ENCODE data around the gene POGLUT3. TPM values are rescaled to one million over a fixed set of nuclear protein-coding genes. Genes with fewer than 3 reads are reported as not detected.

Gene POGLUT3
- total RNA-seq, 3 donors from 2014 or later: 4.8 to 6.2 (median 5.5) TPM

DNA sequence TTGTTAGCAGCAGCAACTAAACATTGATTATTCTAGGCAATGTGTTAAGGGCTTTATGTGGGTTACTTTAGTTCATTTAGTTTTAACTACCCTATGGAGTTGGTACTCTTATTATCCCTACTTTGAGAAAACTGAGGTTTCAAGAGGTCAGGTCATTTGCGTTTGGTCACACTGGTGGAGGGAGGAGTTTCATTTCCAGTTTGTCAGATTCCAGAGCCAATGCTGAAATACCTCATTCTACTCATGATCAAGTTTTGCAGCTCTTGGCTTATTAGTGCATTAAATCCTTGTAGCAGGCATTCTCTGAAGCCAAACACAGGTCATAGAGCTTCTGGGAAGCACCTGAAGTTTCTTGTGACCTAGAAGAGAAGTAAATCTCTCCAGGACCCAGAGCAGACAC is 24.1 kb upstream of the POGLUT3 start:
- Mint-ChIP-seq H3K4me3 (no peak overlapping the region), H3K27me3 (ENCODE audit: low read depth) (peaks cover 3% of the 10 kb centered on the region), H3K36me3 (ENCODE audit: insufficient read depth) (no peaks in the 10 kb centered on the region), H3K9me3 (no peaks in the 10 kb centered on the region), H3K4me1 (ENCODE audit: low read depth) (no peaks in the 10 kb centered on the region)
- DNase-seq: no peak
- ATAC-seq: no peak

DNA sequence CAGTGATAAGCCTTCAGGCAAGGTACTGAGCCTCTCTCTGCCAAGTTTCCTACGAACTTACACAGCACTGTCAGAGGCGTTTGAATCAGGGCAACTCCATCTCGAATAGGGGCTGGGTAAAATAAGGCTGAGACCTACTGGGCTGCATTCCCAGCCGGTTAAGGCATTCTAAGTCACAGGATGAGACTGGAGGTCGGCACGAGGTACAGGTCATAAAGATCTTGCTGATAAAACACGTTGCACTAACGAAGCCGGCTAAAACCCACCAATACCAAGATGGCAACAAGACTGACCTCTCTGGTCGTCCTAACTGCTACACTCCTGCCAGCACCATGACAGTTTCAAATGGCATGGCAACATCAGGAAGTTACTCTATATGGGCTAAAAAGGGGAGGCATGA is 20.4 kb upstream of the POGLUT3 start:
- no peak for DNase-seq
- no peak for ATAC-seq
- H3K4me1 Mint-ChIP-seq (ENCODE audit: low read depth): no peaks in the 10 kb centered on the region
- H3K9me3 Mint-ChIP-seq: no peaks in the 10 kb centered on the region
- H3K36me3 Mint-ChIP-seq (ENCODE audit: insufficient read depth): peaks cover 8% of the 10 kb centered on the region
- H3K4me3 Mint-ChIP-seq: no peak overlapping the region
- peaks cover 3% of the 10 kb centered on the region for H3K27me3 Mint-ChIP-seq (ENCODE audit: low read depth)

DNA sequence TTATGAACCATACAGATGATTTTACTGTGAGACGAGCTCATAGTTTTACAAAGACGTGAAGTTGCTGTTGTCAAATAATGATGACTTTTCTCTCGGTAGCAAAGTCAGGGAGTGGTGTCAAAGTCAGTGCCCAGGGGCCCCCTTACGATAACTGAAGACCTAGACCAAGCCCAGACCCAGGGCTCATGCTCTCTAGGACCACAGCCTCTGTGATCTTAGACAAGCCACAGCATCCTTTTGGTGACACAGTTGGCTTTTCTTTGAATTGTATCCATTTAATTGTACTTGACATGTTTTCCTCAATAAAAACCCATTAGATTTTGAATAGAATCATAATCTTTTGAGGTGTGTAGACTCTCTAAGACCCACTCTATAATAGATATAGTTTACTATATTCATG is 17.9 kb upstream of the POGLUT3 start:
- peaks cover 8% of the 10 kb centered on the region for H3K36me3 Mint-ChIP-seq (ENCODE audit: insufficient read depth)
- no peak for ATAC-seq
- H3K4me1 Mint-ChIP-seq (ENCODE audit: low read depth): no peaks in the 10 kb centered on the region
- DNase-seq: no peak
- peaks cover 3% of the 10 kb centered on the region for H3K27me3 Mint-ChIP-seq (ENCODE audit: low read depth)
- no peak overlapping the region for H3K4me3 Mint-ChIP-seq
- H3K9me3 Mint-ChIP-seq: no peaks in the 10 kb centered on the region

DNA sequence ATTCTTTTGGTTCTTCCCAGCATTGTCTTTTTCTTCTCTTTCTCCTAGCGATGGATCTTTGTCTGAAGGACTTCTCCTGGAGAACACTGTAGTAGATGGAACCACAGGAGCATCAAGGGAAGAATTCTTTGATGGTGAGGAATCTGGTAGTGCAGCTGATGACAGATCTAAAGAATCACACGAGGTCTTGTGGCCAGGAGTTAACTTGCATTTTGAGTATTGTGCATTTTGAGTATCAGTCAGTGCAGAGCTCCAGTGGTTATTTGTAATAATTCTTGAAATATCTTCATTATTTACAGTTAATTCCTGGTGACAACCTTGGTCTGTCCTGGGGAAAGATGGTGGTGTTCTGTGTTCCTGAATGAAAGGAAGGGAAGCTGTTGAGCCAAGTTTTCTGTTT is 14.5 kb upstream of the POGLUT3 start:
- H3K4me1 Mint-ChIP-seq (ENCODE audit: low read depth): no peaks in the 10 kb centered on the region
- DNase-seq (no peak), ATAC-seq (no peak)
- no peaks in the 10 kb centered on the region for H3K9me3 Mint-ChIP-seq
- no peak overlapping the region for H3K4me3 Mint-ChIP-seq
- no peaks in the 10 kb centered on the region for H3K27me3 Mint-ChIP-seq (ENCODE audit: low read depth)
- H3K36me3 Mint-ChIP-seq (ENCODE audit: insufficient read depth): peaks cover 8% of the 10 kb centered on the region

DNA sequence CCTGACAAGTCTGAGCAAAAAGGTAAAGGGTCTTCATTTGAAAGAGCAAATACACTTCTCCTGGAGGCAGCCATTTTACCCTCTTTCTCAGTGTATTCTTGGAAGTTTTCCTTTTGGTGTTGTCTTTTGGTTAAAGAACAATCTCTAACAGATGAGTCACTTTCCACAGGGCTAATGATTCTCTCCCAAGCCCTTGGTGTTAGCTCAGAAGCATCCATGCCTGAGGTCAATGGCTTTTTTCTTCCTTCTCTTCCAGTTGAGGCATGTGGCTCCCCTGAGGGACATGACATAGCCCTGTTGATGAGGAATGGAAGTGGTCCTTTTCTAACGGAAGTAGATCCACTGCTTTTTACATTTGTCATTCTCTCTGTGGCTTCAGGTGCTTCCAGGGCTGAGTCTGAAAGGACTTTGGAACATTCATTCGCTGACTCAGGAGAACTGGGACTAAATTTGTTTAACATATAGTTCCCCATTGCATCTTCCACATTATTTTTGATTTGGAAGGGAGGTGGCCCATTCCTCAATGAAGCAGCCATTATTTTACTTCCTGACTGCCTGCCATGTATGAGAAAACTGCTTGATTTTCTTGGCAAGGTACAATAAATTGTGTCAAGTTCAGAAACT is 13.8 kb upstream of the POGLUT3 start:
- no peaks in the 10 kb centered on the region for H3K27me3 Mint-ChIP-seq (ENCODE audit: low read depth)
- peaks cover 8% of the 10 kb centered on the region for H3K36me3 Mint-ChIP-seq (ENCODE audit: insufficient read depth)
- DNase-seq: no peak
- H3K9me3 Mint-ChIP-seq: no peaks in the 10 kb centered on the region
- ATAC-seq: no peak
- no peak overlapping the region for H3K4me3 Mint-ChIP-seq
- H3K4me1 Mint-ChIP-seq (ENCODE audit: low read depth): no peaks in the 10 kb centered on the region

DNA sequence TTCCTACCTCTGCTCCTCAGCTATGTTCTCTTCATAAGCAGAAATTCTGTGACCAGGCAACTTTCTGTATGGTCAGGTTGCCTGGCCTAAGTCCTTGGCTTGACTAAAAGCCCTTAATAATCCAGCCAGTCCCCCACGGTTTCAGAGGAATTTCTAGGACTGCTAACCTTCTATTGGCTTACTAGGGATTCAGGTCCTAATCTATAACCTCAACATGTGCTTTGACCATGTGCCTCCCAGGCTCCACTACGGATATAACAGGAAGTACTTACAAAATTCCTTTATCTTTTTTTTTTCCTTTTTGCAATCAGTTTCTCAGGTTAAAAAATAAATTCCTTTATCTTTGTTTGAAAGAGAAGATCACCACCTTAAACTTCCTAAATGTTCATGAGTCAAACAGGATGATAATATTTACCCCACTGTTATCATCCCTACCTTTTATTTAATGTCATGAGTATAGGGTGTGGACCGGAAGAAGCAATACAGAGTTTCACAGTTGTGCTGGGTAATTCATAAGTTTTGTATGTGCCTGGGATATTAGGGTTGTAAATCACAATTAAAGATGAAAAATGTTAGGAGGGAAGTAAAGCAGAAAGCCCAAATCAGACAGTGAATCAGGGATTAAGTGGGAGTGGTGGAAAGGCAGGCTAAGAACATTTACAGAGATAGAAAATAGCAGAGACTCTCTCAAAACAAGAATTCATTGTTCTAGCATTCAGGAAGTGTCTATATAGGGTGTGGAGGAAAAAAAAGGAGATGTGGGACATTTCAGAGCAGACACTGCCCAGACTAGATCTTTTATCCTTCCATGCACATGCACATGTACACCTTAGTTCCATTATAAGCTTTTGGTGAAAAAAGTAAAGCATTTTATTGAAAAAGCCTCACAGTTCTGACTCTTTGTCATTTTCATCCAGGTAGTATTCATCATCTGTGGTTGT is 10.7 kb upstream of the POGLUT3 start:
- ATAC-seq (no peak), DNase-seq (no peak)
- H3K9me3 Mint-ChIP-seq: no peaks in the 10 kb centered on the region
- H3K36me3 Mint-ChIP-seq (ENCODE audit: insufficient read depth): peaks cover 2% of the 10 kb centered on the region
- no peak overlapping the region for H3K4me3 Mint-ChIP-seq
- no peaks in the 10 kb centered on the region for H3K27me3 Mint-ChIP-seq (ENCODE audit: low read depth)
- H3K4me1 Mint-ChIP-seq (ENCODE audit: low read depth): no peaks in the 10 kb centered on the region

DNA sequence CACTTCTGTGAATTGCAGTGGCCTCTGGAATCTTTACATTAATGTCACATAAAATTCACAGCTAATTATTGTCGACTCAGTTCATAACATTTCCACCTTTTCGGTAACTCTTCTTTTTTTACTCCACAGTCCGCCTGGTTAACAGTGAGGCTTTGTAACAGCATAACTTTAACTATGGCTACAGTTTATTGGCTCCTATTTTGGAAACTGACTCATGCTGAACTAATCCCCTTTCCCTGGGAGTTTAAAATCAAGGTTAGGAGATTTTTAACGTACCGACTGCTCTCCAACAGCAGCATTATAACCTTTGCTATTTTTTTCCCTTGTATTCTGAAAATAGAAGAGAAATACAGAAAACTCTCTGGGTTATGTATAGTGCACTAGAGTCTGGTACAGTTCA is 3.2 kb upstream of the POGLUT3 start:
- DNase-seq: no peak
- H3K4me1 Mint-ChIP-seq (ENCODE audit: low read depth): peaks cover 14% of the 10 kb centered on the region
- no peaks in the 10 kb centered on the region for H3K36me3 Mint-ChIP-seq (ENCODE audit: insufficient read depth)
- no peaks in the 10 kb centered on the region for H3K27me3 Mint-ChIP-seq (ENCODE audit: low read depth)
- no peaks in the 10 kb centered on the region for H3K9me3 Mint-ChIP-seq
- H3K4me3 Mint-ChIP-seq: no peak overlapping the region
- no peak for ATAC-seq

DNA sequence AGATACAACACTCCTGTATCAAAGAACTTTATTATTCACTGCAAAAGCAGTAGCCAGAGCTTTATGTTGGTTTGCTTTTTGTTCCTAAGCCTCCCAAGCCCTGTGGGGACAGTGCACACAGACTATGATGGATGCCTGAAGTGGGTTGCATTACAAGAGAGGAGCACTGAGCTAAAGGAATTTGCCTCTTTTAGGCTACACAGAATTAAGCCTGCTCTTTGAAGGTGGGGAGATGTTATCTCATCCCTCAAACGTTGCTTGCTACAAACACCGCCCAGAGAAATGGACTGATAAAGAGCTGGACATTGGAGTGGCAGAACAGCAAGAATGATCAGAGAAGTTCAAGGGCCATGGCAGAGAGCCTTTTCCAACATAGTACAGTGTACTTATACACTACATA is 2.5 kb upstream of the POGLUT3 start:
- Mint-ChIP-seq H3K36me3 (ENCODE audit: insufficient read depth) (no peaks in the 10 kb centered on the region), H3K9me3 (no peaks in the 10 kb centered on the region), H3K27me3 (ENCODE audit: low read depth) (no peaks in the 10 kb centered on the region), H3K4me3 (no peak overlapping the region), H3K4me1 (ENCODE audit: low read depth) (peaks cover 18% of the 10 kb centered on the region)
- DNase-seq (no peak), ATAC-seq (no peak)

DNA sequence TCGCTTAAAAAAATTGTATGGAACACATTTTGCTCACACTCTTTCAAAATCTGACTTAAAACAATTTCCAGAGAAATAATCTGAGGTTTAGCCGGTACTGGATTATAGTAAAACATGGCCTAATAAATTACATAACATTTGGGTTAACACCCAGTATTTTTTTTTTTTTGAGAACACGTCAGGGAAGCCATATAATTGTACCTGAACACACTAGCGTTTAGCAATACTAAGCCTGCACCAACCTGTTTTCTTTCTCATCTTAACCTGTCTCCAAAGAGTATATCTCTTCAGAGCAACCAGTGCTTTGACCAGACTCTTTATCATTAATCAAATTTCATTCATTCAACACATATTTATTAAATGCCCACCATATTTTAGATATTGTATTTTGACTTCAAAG is 2.0 kb upstream of the POGLUT3 start:
- H3K27me3 Mint-ChIP-seq (ENCODE audit: low read depth): no peaks in the 10 kb centered on the region
- H3K9me3 Mint-ChIP-seq: no peaks in the 10 kb centered on the region
- H3K4me3 Mint-ChIP-seq: peak overlapping the region; percentile 11
- no peaks in the 10 kb centered on the region for H3K36me3 Mint-ChIP-seq (ENCODE audit: insufficient read depth)
- DNase-seq (no peak), ATAC-seq (no peak)
- H3K4me1 Mint-ChIP-seq (ENCODE audit: low read depth): peaks cover 20% of the 10 kb centered on the region

DNA sequence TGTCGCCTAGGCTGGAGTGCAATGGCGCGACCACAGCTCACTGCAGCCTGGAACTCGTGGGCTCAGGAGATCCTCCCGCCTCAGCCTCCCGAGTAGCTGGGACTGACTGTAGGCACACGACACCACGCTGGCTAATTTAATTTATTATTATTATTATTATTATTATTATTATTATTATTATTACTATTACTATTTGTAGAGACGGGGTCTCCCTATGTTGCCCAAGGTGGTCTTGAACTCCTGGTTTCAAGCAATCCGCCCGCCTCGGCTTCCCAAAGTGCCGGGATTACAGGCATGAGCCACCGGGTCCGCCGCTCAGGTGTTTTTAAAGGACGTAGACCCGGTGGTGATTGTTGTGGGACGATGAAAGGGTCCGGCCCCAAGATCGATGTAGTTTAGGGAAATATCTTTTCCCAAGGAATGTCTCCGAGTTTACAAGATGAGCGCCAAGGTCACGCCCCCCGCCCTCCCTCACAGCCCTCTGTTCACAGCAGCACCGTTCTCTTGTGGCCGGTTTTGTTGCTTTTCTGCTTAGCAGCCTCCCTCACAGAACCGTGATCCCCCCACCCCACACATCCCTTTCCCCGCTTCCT is 728 bp upstream of the POGLUT3 start:
- H3K36me3 Mint-ChIP-seq (ENCODE audit: insufficient read depth): no peaks in the 10 kb centered on the region
- H3K27me3 Mint-ChIP-seq (ENCODE audit: low read depth): no peaks in the 10 kb centered on the region
- no peaks in the 10 kb centered on the region for H3K9me3 Mint-ChIP-seq
- H3K4me3 Mint-ChIP-seq: peak overlapping the region; percentile 81
- ATAC-seq: no peak
- H3K4me1 Mint-ChIP-seq (ENCODE audit: low read depth): peaks cover 21% of the 10 kb centered on the region
- no peak for DNase-seq

DNA sequence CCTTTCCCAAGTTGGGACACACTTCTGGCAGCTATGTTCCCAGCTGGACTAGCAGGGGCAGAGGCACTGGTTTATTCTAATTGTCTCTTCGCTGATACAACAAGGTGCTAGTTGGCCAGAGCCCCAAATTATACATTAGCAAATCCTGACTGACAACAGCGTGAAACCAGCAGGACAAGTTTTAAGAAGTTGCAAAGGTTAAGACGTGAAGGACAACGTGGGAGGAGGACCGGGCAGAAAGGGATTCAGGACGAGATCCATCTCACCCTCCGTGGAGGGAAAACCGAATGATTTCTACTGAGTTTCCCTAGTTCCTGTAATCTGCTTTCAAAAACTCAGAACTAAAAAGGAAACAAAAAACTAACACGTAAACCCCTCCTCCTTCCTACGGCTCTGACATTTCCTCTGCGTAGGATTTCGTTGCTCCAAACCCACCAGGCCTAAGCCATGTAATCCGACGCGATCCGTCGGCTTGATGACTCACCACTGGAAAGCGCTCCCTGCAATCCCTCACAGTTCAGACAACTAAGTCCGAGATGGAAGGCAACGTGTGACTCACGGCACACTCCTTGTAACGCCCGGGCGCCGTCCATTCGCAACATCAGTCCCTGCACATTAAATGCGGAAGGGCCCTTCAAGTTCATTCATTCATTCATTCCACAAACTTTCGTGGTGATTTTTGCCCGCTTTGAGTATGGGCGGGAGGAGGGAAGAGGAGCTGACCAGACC is 703 bp downstream of the POGLUT3 start:
- peak; percentile 83 to 87 for ATAC-seq
- Mint-ChIP-seq H3K9me3 (no peaks in the 10 kb centered on the region), H3K36me3 (ENCODE audit: insufficient read depth) (no peaks in the 10 kb centered on the region), H3K4me1 (ENCODE audit: low read depth) (peaks cover 21% of the 10 kb centered on the region), H3K4me3 (peak overlapping the region; percentile 99), H3K27me3 (ENCODE audit: low read depth) (no peaks in the 10 kb centered on the region)
- DNase-seq: peak; percentile 52

DNA sequence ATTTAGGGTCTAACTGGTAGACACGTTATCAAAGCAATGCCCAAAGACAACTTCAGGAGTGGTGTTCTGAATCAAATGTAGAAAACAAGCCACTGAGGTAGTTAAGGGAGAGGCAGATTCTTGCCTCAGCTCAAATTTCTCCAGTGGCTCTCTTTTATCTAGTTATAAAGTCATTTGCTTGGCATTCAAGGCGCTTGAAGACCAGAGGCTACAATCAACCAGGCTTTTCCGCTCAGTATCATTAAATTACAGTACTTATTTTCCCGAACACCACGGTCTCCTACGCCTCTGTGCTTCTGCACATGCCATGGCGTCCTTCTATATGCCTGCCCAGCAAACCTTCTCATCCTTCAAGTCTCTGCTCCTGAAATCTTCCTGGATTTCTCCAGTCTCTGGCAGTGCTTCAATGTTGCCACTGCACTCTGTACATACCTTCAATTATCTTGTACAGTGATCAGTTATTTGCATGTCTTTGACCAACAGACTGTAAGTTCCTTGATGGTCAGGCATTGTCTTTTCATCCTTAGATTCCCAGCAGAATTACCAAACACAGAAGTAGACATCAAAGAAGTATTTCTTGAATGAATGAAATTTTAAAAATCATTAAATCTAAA is 1.4 kb downstream of the POGLUT3 start:
- Mint-ChIP-seq H3K4me1 (ENCODE audit: low read depth) (peaks cover 24% of the 10 kb centered on the region), H3K36me3 (ENCODE audit: insufficient read depth) (no peaks in the 10 kb centered on the region), H3K27me3 (ENCODE audit: low read depth) (no peaks in the 10 kb centered on the region), H3K4me3 (peak overlapping the region; percentile 99), H3K9me3 (no peaks in the 10 kb centered on the region)
- DNase-seq: no peak
- no peak for ATAC-seq

DNA sequence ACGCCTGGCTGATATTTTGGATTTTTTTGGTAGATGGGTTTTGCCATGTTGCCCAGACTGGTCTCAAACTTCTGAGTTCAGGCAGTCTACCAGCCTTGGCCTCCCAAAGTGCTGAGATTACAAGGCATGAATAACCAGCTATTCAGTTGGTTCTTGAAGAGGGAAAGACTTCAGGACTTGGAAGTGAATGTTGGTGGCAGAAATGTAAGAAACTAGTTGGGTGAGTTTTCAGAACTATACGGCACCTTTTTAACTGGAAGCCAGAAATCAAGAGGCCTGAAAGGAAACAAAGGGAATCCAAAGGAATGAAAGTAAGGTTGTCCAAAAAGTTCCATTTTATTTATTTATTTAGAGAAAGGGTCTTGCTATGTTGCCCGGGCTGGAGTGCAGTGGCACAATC is 2.9 kb downstream of the POGLUT3 start:
- Mint-ChIP-seq H3K9me3 (no peaks in the 10 kb centered on the region), H3K27me3 (ENCODE audit: low read depth) (no peaks in the 10 kb centered on the region), H3K4me3 (no peak overlapping the region), H3K4me1 (ENCODE audit: low read depth) (peaks cover 25% of the 10 kb centered on the region), H3K36me3 (ENCODE audit: insufficient read depth) (no peaks in the 10 kb centered on the region)
- ATAC-seq (no peak), DNase-seq (no peak)

DNA sequence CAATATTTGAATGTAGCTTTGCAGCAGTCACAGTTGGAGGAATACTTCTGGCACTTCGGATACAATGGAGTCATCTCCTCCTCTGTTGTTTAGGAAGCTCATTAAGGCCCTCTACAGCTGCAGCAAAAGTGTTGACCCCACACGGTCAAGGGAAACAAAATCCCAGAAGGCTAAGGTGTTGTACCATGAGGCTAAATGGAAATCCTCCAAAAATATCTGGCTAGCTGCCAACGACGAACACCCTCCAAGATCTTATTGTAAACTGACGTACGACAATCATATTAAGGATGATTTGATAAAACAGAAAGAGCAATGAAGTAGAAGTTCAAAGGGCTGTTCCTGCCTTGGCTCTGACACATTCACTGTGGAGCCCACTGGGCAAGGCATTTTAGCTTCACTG is 4.0 kb downstream of the POGLUT3 start:
- Mint-ChIP-seq H3K9me3 (no peaks in the 10 kb centered on the region), H3K36me3 (ENCODE audit: insufficient read depth) (peaks cover 3% of the 10 kb centered on the region), H3K27me3 (ENCODE audit: low read depth) (no peaks in the 10 kb centered on the region), H3K4me1 (ENCODE audit: low read depth) (peaks cover 25% of the 10 kb centered on the region), H3K4me3 (no peak overlapping the region)
- no peak for DNase-seq
- ATAC-seq: no peak
